HepG2 (cell line): ENCODE results near the gene DNAJB2. TPM values are rescaled to one million over a fixed set of nuclear protein-coding genes. Genes with fewer than 3 reads are reported as not detected.

Experiments
- CAMTA2 ChIP-seq: sonication (generic); formaldehyde crosslinking; IDR thresholded peaks from 2 replicates; pipeline ENCODE4 v1.4.0; 2020; ENCODE audit warnings: mild to moderate bottlenecking, missing genetic modification reagents, borderline replicate concordance
- CSRNP1 ChIP-seq: sonication (generic); formaldehyde crosslinking; IDR thresholded peaks from 2 replicates; pipeline ENCODE4 v1.8.1; 2023; ENCODE audit warnings: mild to moderate bottlenecking, missing genetic modification reagents
- FOXC1 ChIP-seq: sonication (generic); formaldehyde crosslinking; IDR thresholded peaks from 2 replicates; pipeline ENCODE4 v1.8.0; 2022; ENCODE audit warnings: mild to moderate bottlenecking, missing genetic modification reagents, borderline replicate concordance
- FOXP1 ChIP-seq, 2 experiments: fragments of 450-650 bp in 1 of 2; IDR thresholded peaks; 2 replicates each; pipeline ENCODE4 v1.6.1; 2017 to 2018; ENCODE audit warnings: antibody characterized with exemption in 1 of 2
- KAT8 ChIP-seq: IDR thresholded peaks from 2 replicates; pipeline ENCODE4 v1.6.1; 2016; ENCODE audit warnings: missing genetic modification reagents, missing compliant biosample characterization
- PCBP1 ChIP-seq: fragments of 200-400 bp; formaldehyde crosslinking; IDR thresholded peaks from 2 replicates; pipeline ENCODE4 v1.6.1; 2017; ENCODE audit warnings: mild to moderate bottlenecking, low read depth, low read length, borderline replicate concordance
- SMC3 ChIP-seq: IDR thresholded peaks from 2 replicates; pipeline ENCODE4 v1.6.1; 2011; ENCODE audit warnings: low read length, improper control_type of control experiment
- SOX5 ChIP-seq: IDR thresholded peaks from 2 replicates; pipeline ENCODE4 v1.6.1; 2016; ENCODE audit warnings: borderline replicate concordance
- SRY ChIP-seq: sonication (generic); formaldehyde crosslinking; IDR thresholded peaks from 2 replicates; pipeline ENCODE4 v1.8.0; 2022; ENCODE audit warnings: mild to moderate bottlenecking, missing genetic modification reagents
- TBX2 ChIP-seq: sonication (generic); formaldehyde crosslinking; IDR thresholded peaks from 2 replicates; pipeline ENCODE4 v1.5.0; 2020; ENCODE audit warnings: missing genetic modification reagents, mild to moderate bottlenecking, borderline replicate concordance
- ZFP90 ChIP-seq: sonication (generic); formaldehyde crosslinking; IDR thresholded peaks from 2 replicates; pipeline ENCODE4 v1.8.0; 2022; ENCODE audit warnings: missing genetic modification reagents, mild to moderate bottlenecking, inconsistent platforms, borderline replicate concordance
- ZNF264 ChIP-seq: sonication (generic); formaldehyde crosslinking; IDR thresholded peaks from 2 replicates; pipeline ENCODE4 v1.4.0; 2020; ENCODE audit warnings: missing genetic modification reagents
- ZNF362 ChIP-seq: sonication (generic); formaldehyde crosslinking; IDR thresholded peaks from 2 replicates; pipeline ENCODE4 v1.4.0; 2020; ENCODE audit warnings: missing genetic modification reagents, mild to moderate bottlenecking, borderline replicate concordance
- ZNF44 ChIP-seq: sonication (generic); formaldehyde crosslinking; IDR thresholded peaks from 2 replicates; pipeline ENCODE4 v1.5.1; 2020; ENCODE audit warnings: mild to moderate bottlenecking, missing genetic modification reagents
- ZNF616 ChIP-seq: sonication (generic); formaldehyde crosslinking; IDR thresholded peaks from 2 replicates; pipeline ENCODE4 v1.5.0; 2020; ENCODE audit warnings: low read depth, mild to moderate bottlenecking, missing genetic modification reagents
- ZNF619 ChIP-seq: sonication (generic); formaldehyde crosslinking; IDR thresholded peaks from 2 replicates; pipeline ENCODE4 v1.4.0; 2020; ENCODE audit warnings: mild to moderate bottlenecking, missing genetic modification reagents
- polyA plus RNA-seq, 8 experiments: library from polyadenylated mRNA; depleted of rRNA in 3 of 8; stranded (reverse) in 7 of 8; unstranded in 1 of 8; fragments of >200 nt; fragmentation: Illumina TruSeq in 4 of 8; extraction: Trizol in 4 of 8; gene quantifications; 2 replicates each; pipeline versions ENCODE4 v1.2.1 to v1.2.3, GENCODE V29; 2011 to 2016; ENCODE audit warnings: low read depth in 4 of 8, missing spikeins in 1 of 8, mixed read lengths in 1 of 8; ENCODE audit not compliant: insufficient read depth in 1 of 8
- total RNA-seq, 5 experiments: library from RNA; depleted of rRNA; stranded (reverse); fragments of >200 nt; fragmentation: Illumina TruSeq; extraction: Trizol; gene quantifications; 2 replicates each; pipeline ENCODE4 v1.2.3, GENCODE V29; 2016; ENCODE audit warnings: low read depth in 1 of 5
- TF ChIP-seq, protein P1 (sequence below): sonication (generic); formaldehyde crosslinking; conservative IDR thresholded peaks from 2 replicates; pipeline ENCODE4 v1.4.0; 2020; ENCODE audit warnings: missing genetic modification reagents
- TF ChIP-seq, protein P2 (sequence below): sonication (generic); formaldehyde crosslinking; IDR thresholded peaks from 2 replicates; pipeline ENCODE4 v1.4.0; 2020; ENCODE audit warnings: missing genetic modification reagents
- TF ChIP-seq, protein P3 (sequence below): sonication (generic); formaldehyde crosslinking; conservative IDR thresholded peaks from 2 replicates; pipeline ENCODE4 v1.8.0; 2022; ENCODE audit warnings: mild to moderate bottlenecking, moderate library complexity, missing genetic modification reagents

DNAJB2 gene
- total and polyA plus RNA-seq, 2 of the 13 experiments (the other 11 are each of a cell fraction or from before 2014, with no cell fraction given): 21.3 to 31.1 TPM

GRCh38 chr2:219249203-219249980 lies 29.8 kb upstream of the DNAJB2 start (continued):
- TF ChIP-seq, protein P1, sequence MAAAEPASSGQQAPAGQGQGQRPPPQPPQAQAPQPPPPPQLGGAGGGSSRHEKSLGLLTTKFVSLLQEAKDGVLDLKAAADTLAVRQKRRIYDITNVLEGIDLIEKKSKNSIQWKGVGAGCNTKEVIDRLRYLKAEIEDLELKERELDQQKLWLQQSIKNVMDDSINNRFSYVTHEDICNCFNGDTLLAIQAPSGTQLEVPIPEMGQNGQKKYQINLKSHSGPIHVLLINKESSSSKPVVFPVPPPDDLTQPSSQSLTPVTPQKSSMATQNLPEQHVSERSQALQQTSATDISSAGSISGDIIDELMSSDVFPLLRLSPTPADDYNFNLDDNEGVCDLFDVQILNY (CRISPR knock-in tag): no peak
- TF ChIP-seq ZNF362 (CRISPR knock-in tag) (no peak), FOXC1 (CRISPR knock-in tag) (0 out of 2 replicates have a peak, but pooled peaks have one; percentile 65), SOX5 (CRISPR knock-in tag) (peak; percentile 80), CAMTA2 (CRISPR knock-in tag) (no peak), SRY (no peak), KAT8 (peak; percentile 65; the same call in 1 of the 2 replicates), ZNF619 (no peak), TBX2 (CRISPR knock-in tag) (peak; percentile 95), FOXP1 (IDR thresholded peaks at IDR 0.05) (no peak), FOXP1 (CRISPR knock-in tag; IDR thresholded peaks at IDR 0.05) (peak; percentile 82), PCBP1 (no peak), ZFP90 (no peak; the same call in 1 of the 2 replicates), ZNF616 (CRISPR knock-in tag) (0 out of 2 replicates have a peak, but pooled peaks have one; percentile 30), ZNF264 (CRISPR knock-in tag) (0 out of 2 replicates have a peak, but pooled peaks have one; percentile 22), CSRNP1 (peak; percentile 87), ZNF44 (CRISPR knock-in tag) (no peak), SMC3 (no peak; the same call in 1 of the 2 replicates)
- TF ChIP-seq, protein P2, sequence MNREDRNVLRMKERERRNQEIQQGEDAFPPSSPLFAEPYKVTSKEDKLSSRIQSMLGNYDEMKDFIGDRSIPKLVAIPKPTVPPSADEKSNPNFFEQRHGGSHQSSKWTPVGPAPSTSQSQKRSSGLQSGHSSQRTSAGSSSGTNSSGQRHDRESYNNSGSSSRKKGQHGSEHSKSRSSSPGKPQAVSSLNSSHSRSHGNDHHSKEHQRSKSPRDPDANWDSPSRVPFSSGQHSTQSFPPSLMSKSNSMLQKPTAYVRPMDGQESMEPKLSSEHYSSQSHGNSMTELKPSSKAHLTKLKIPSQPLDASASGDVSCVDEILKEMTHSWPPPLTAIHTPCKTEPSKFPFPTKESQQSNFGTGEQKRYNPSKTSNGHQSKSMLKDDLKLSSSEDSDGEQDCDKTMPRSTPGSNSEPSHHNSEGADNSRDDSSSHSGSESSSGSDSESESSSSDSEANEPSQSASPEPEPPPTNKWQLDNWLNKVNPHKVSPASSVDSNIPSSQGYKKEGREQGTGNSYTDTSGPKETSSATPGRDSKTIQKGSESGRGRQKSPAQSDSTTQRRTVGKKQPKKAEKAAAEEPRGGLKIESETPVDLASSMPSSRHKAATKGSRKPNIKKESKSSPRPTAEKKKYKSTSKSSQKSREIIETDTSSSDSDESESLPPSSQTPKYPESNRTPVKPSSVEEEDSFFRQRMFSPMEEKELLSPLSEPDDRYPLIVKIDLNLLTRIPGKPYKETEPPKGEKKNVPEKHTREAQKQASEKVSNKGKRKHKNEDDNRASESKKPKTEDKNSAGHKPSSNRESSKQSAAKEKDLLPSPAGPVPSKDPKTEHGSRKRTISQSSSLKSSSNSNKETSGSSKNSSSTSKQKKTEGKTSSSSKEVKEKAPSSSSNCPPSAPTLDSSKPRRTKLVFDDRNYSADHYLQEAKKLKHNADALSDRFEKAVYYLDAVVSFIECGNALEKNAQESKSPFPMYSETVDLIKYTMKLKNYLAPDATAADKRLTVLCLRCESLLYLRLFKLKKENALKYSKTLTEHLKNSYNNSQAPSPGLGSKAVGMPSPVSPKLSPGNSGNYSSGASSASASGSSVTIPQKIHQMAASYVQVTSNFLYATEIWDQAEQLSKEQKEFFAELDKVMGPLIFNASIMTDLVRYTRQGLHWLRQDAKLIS (CRISPR knock-in tag): no peak; the same call in 1 of the 2 replicates
- TF ChIP-seq, protein P3, sequence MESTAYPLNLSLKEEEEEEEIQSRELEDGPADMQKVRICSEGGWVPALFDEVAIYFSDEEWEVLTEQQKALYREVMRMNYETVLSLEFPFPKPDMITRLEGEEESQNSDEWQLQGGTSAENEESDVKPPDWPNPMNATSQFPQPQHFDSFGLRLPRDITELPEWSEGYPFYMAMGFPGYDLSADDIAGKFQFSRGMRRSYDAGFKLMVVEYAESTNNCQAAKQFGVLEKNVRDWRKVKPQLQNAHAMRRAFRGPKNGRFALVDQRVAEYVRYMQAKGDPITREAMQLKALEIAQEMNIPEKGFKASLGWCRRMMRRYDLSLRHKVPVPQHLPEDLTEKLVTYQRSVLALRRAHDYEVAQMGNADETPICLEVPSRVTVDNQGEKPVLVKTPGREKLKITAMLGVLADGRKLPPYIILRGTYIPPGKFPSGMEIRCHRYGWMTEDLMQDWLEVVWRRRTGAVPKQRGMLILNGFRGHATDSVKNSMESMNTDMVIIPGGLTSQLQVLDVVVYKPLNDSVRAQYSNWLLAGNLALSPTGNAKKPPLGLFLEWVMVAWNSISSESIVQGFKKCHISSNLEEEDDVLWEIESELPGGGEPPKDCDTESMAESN: peak; percentile 78
